H1 (cell line): ENCODE results near the gene NHLH1. TPM values are rescaled to one million over a fixed set of nuclear protein-coding genes. Genes with fewer than 3 reads are reported as not detected.

ENCODE experiments used
- CTCF ChIA-PET: fragments of 300-600 bp; sonication (Branson Sonifier 250); formaldehyde crosslinking; loops from one replicate; lab custom pipeline; 2021; ENCODE audit not compliant: partially characterized antibody; lab: Charles Lee
- POLR2A ChIA-PET: fragments of 300-600 bp; sonication (Branson Sonifier 250); formaldehyde crosslinking; loops from one replicate; lab custom pipeline; 2021; ENCODE audit warnings: inconsistent platforms; ENCODE audit not compliant: partially characterized antibody; lab: Charles Lee
- DNase-seq, 2 experiments: peaks; one replicate each; pipeline versions ENCODE4 v3.0.0 to v3.0.0-alpha.2; 2010 to 2022; ENCODE audit warnings: low spot score in 2 of 2, low read depth in 1 of 2, mixed read lengths in 1 of 2
- FAIRE-seq: peaks from 2 replicates; lab custom pipeline; 2011; peaks lifted over from hg19 to GRCh38; lab: Jason Lieb, UNC
- H2AFZ ChIP-seq: 2 replicates; pipeline ENCODE4 v1.8.1; 2012; ENCODE audit warnings: low read length, inconsistent platforms
- H2AK5ac ChIP-seq: 2 replicates; pipeline ENCODE4 v1.6.1; 2013; ENCODE audit warnings: low read depth, low read length
- H2BK120ac ChIP-seq: replicated peaks from 2 replicates; pipeline ENCODE3; 2013; ENCODE audit warnings: low read depth, low read length, inconsistent platforms
- H2BK12ac ChIP-seq: 2 replicates; pipeline ENCODE4 v1.6.1; 2013; ENCODE audit warnings: low read depth, low read length
- H2BK15ac ChIP-seq: 2 replicates; pipeline ENCODE4 v1.6.1; 2013; ENCODE audit warnings: low read length
- H2BK20ac ChIP-seq: 2 replicates; pipeline ENCODE4 v1.6.1; 2013; ENCODE audit warnings: low read length
- H2BK5ac ChIP-seq: 2 replicates; pipeline ENCODE4 v1.6.1; 2013; ENCODE audit warnings: low read depth, low read length
- H3K14ac ChIP-seq: 2 replicates; pipeline ENCODE4 v1.6.1; 2013; ENCODE audit warnings: inconsistent platforms; ENCODE audit not compliant: insufficient read length
- H3K18ac ChIP-seq: 2 replicates; pipeline ENCODE4 v1.6.1; 2013; ENCODE audit warnings: low read length; ENCODE audit errors: extremely low read depth
- H3K23ac ChIP-seq: 2 replicates; pipeline ENCODE4 v1.6.1; 2013; ENCODE audit warnings: inconsistent platforms; ENCODE audit not compliant: insufficient read length
- H3K23me2 ChIP-seq: 2 replicates; pipeline ENCODE4 v1.6.1; 2013; ENCODE audit warnings: low read depth, low read length
- H3K27ac ChIP-seq: 2 replicates; pipeline ENCODE4 v1.6.1; 2011; ENCODE audit warnings: low read depth, low read length, inconsistent platforms
- H3K27me3 ChIP-seq, 4 experiments: replicated peaks in 1 of 4; 1 replicate in 1 of 4; 2 replicates in 3 of 4; pipeline versions ENCODE4 v1.6.1 to v1.8.1; 2011 to 2013; ENCODE audit warnings: low read length in 3 of 4, mild to moderate bottlenecking in 3 of 4, inconsistent platforms in 2 of 4, mixed read lengths in 2 of 4, moderate library complexity in 1 of 4; ENCODE audit not compliant: control insufficient read depth in 3 of 4, insufficient read depth in 3 of 4; ENCODE audit errors: extremely low read depth in 1 of 4
- H3K36me3 ChIP-seq, 4 experiments: 2 replicates each; pipeline versions ENCODE4 v1.6.1 to v1.8.1; 2011 to 2013; ENCODE audit warnings: mild to moderate bottlenecking in 4 of 4, low read length in 3 of 4, moderate library complexity in 2 of 4, control low read depth in 1 of 4, inconsistent platforms in 1 of 4; ENCODE audit not compliant: insufficient read depth in 4 of 4, control insufficient read depth in 2 of 4
- H3K4ac ChIP-seq: replicated peaks from 2 replicates; pipeline ENCODE3; 2013; ENCODE audit warnings: low read length, low read depth, mixed read lengths, inconsistent platforms; ENCODE audit not compliant: insufficient read length
- H3K4me1 ChIP-seq, 4 experiments: replicated peaks in 1 of 4; 1 replicate in 1 of 4; 2 replicates in 3 of 4; pipeline versions ENCODE4 v1.6.1 to v1.8.1; 2011 to 2013; ENCODE audit warnings: low read length in 3 of 4, inconsistent platforms in 2 of 4, mixed read lengths in 1 of 4; ENCODE audit not compliant: insufficient read depth in 4 of 4, control insufficient read depth in 3 of 4
- H3K4me2 ChIP-seq, 2 experiments: 2 replicates each; pipeline versions ENCODE4 v1.6.1 to v1.8.1; 2011 to 2013; ENCODE audit warnings: low read depth in 2 of 2, low read length in 2 of 2, control low read depth in 1 of 2, inconsistent platforms in 1 of 2, mild to moderate bottlenecking in 1 of 2; ENCODE audit not compliant: insufficient read depth in 1 of 2
- H3K4me3 ChIP-seq, 4 experiments: fragments of 200-600, 300-600 bp in 1 of 4; sonication (generic), shearing (Covaris generic), sonication (Bioruptor Twin) in 1 of 4; 2 replicates each; pipeline versions ENCODE4 v1.5.1 to v1.8.1; 2011 to 2016; ENCODE audit warnings: low read length in 4 of 4, low read depth in 3 of 4, control low read depth in 2 of 4, inconsistent platforms in 2 of 4, mild to moderate bottlenecking in 2 of 4, mixed read lengths in 1 of 4, moderate library complexity in 1 of 4; ENCODE audit not compliant: insufficient read depth in 2 of 4; ENCODE audit errors: extremely low read depth in 1 of 4
- H3K56ac ChIP-seq: replicated peaks from 2 replicates; pipeline ENCODE3; 2013; ENCODE audit warnings: low read depth, mild to moderate bottlenecking, mixed read lengths, low read length, inconsistent platforms; ENCODE audit not compliant: insufficient read length
- H3K79me1 ChIP-seq: 2 replicates; pipeline ENCODE4 v1.6.1; 2013; ENCODE audit warnings: low read depth, low read length, control low read depth
- H3K79me2 ChIP-seq, 2 experiments: 2 replicates each; pipeline versions ENCODE4 v1.6.1 to v1.8.1; 2012 to 2013; ENCODE audit warnings: low read length in 2 of 2, mild to moderate bottlenecking in 2 of 2, inconsistent platforms in 1 of 2; ENCODE audit not compliant: insufficient read depth in 2 of 2, control insufficient read depth in 1 of 2
- H3K9ac ChIP-seq, 4 experiments: replicated peaks in 1 of 4; 1 replicate in 1 of 4; 2 replicates in 3 of 4; pipeline versions ENCODE4 v1.6.1 to v1.8.1; 2011 to 2013; ENCODE audit warnings: low read depth in 3 of 4, low read length in 3 of 4, control low read depth in 2 of 4, mild to moderate bottlenecking in 2 of 4, moderate library complexity in 2 of 4, inconsistent platforms in 1 of 4; ENCODE audit errors: extremely low read depth in 1 of 4
- H3K9me3 ChIP-seq, 2 experiments: 2 replicates each; pipeline versions ENCODE4 v1.6.1 to v1.8.1; 2012 to 2013; ENCODE audit warnings: mild to moderate bottlenecking in 2 of 2, moderate library complexity in 2 of 2, control low read depth in 1 of 2, inconsistent platforms in 1 of 2, low read depth in 1 of 2, low read length in 1 of 2, mixed read lengths in 1 of 2; ENCODE audit not compliant: insufficient read depth in 2 of 2
- H4K20me1 ChIP-seq, 2 experiments: replicated peaks in 1 of 2; 2 replicates each; pipeline versions ENCODE3 to v1.8.1; 2011 to 2013; ENCODE audit warnings: inconsistent platforms in 2 of 2, low read length in 2 of 2, mild to moderate bottlenecking in 1 of 2; ENCODE audit not compliant: insufficient read depth in 2 of 2, control insufficient read depth in 1 of 2
- H4K5ac ChIP-seq: 2 replicates; pipeline ENCODE4 v1.6.1; 2013; ENCODE audit warnings: low read length, low read depth, mixed read lengths, inconsistent platforms; ENCODE audit not compliant: insufficient read length
- H4K8ac ChIP-seq: 2 replicates; pipeline ENCODE4 v1.8.0; 2013; ENCODE audit warnings: mild to moderate bottlenecking, moderate library complexity, low read length, inconsistent platforms; ENCODE audit not compliant: insufficient read depth; ENCODE audit errors: extremely low read depth
- H4K91ac ChIP-seq: replicated peaks from 2 replicates; pipeline ENCODE3; 2013; ENCODE audit warnings: low read length, mixed read lengths, inconsistent platforms; ENCODE audit not compliant: insufficient read length
- ATF2 ChIP-seq: IDR thresholded peaks from 2 replicates; pipeline ENCODE4 v1.6.1; 2012; ENCODE audit warnings: low read length, inconsistent platforms
- ATF3 ChIP-seq: IDR thresholded peaks from 2 replicates; pipeline ENCODE4 v1.6.1; 2011; ENCODE audit warnings: low read depth, mild to moderate bottlenecking, low read length; ENCODE audit not compliant: insufficient read depth
- CBX8 ChIP-seq: fragments of 300-800, 300-1000 bp; sonication (generic); IDR thresholded peaks from 2 replicates; pipeline ENCODE4 v1.7.1; 2016; ENCODE audit warnings: low read depth, low read length, borderline replicate concordance
- EGR1 ChIP-seq: IDR thresholded peaks from 2 replicates; pipeline ENCODE4 v1.6.1; 2011; ENCODE audit warnings: low read depth, low read length, borderline replicate concordance
- FOSL1 ChIP-seq: IDR thresholded peaks from 2 replicates; pipeline ENCODE4 v1.6.1; 2011; ENCODE audit warnings: mild to moderate bottlenecking, low read depth, low read length, moderate library complexity; ENCODE audit not compliant: insufficient read depth
- POLR2AphosphoS5 ChIP-seq: IDR thresholded peaks from 2 replicates; pipeline ENCODE4 v1.6.1; 2011; ENCODE audit warnings: low read depth, low read length
- SIRT6 ChIP-seq: IDR thresholded peaks from one replicate; pipeline ENCODE4 v1.7.1; 2012; ENCODE audit warnings: low read length, inconsistent platforms
- SP4 ChIP-seq: IDR thresholded peaks from 2 replicates; pipeline ENCODE4 v1.6.1; 2012; ENCODE audit warnings: low read length, inconsistent platforms
- TAF1 ChIP-seq: IDR thresholded peaks from 2 replicates; pipeline ENCODE4 v1.6.1; 2011; ENCODE audit warnings: mild to moderate bottlenecking, low read depth, low read length
- TAF7 ChIP-seq: optimal IDR thresholded peaks from 2 replicates; pipeline ENCODE3; 2011; ENCODE audit warnings: low read depth, mild to moderate bottlenecking, inconsistent platforms, low read length, moderate library complexity, borderline replicate concordance
- TCF12 ChIP-seq: IDR thresholded peaks from 2 replicates; pipeline ENCODE4 v1.6.1; 2011; ENCODE audit warnings: low read depth, mild to moderate bottlenecking, low read length
- WGBS, 2 experiments: shearing (Covaris generic) in 1 of 2; methylation state at CpG; one replicate each; pipeline versions ENCODE4 v1.1.6 to v1.1.7; 2013 to 2015; ENCODE audit warnings: low lambda C conversion rate in 2 of 2, mixed read lengths in 2 of 2, inconsistent platforms in 1 of 2, low coverage in 1 of 2, missing lambda C conversion rate in 1 of 2; ENCODE audit not compliant: insufficient replicate concordance in 2 of 2, insufficient coverage in 1 of 2, insufficient read length in 1 of 2; ENCODE audit errors: extremely low coverage in 1 of 2, missing lambda C conversion rate in 1 of 2; 5-methylcytosine and 5-hydroxymethylcytosine counted together
- polyA plus RNA-seq, 7 experiments: library from polyadenylated mRNA; depleted of rRNA in 3 of 7; stranded (reverse) in 5 of 7; unstranded in 2 of 7; fragments of >200 nt in 5 of 7; fragments of 200-250 nt in 2 of 7; gene quantifications; 1 replicate in 5 of 7; 2 replicates in 1 of 7; 4 replicates in 1 of 7; pipeline versions ENCODE4 v1.2.1 to v1.2.3, GENCODE V29; 2011 to 2013; ENCODE audit warnings: missing spikeins in 2 of 7, mixed read lengths in 2 of 7
- total RNA-seq: library from RNA; stranded (reverse); fragmentation: NEBNext Ultra II Directional; extraction: Animal tissue kit (Norgen Biotek cat#: 25700); gene quantifications from 2 replicates; pipeline ENCODE4 v1.2.1, GENCODE V29; 2021

The NHLH1 gene
- total and polyA plus RNA-seq, 2 of the 8 experiments (the other 6 are each of a cell fraction or from before 2014, with no cell fraction given), result 0.39 to 0.91 TPM

GRCh38 chr1:160363010-160363409 lies 3.9 kb upstream of the NHLH1 start:
- H3K4me1 ChIP-seq, result peaks cover 3 to 8% (median 4%) of the 10 kb centered on the region in 4 experiments; a peak in 6 of 7 replicates
- H3K27ac ChIP-seq, result no peak overlapping the region
- 0 out of 2 replicates have a peak overlapping the region, but pooled peaks have one; percentile 73 for H2BK20ac ChIP-seq
- H2BK5ac ChIP-seq, result peak overlapping the region; percentile 95; the same call in 1 of the 2 replicates
- H2BK120ac ChIP-seq, result peak overlapping the region; percentile 18
- CTCF ChIA-PET, result interaction anchor here (0.5 to 26.0 kb wide), 11 partner anchors 10 to 109 kb away, joined by 3 to 683 read pairs (median 4); no protein-coding TSS in a partner anchor
- no peak overlapping the region; the same call in 1 of the 2 replicates for H4K8ac ChIP-seq
- H3K79me1 ChIP-seq, result no peaks in the 10 kb centered on the region
- no peaks in the 10 kb centered on the region for H3K9me3 ChIP-seq
- H3K36me3 ChIP-seq, result peaks cover 2 to 8% (median 6%) of the 10 kb centered on the region in 4 experiments; a peak in 6 of 8 replicates
- no peak overlapping the region for H3K4me3 ChIP-seq
- no peak overlapping the region for H3K14ac ChIP-seq
- peak overlapping the region; percentile 83 for H3K4ac ChIP-seq
- H2BK15ac ChIP-seq, result no peak overlapping the region; the same call in 1 of the 2 replicates
- peak overlapping the region; percentile 67 for H4K91ac ChIP-seq
- peak overlapping the region; percentile 97 for H2BK12ac ChIP-seq
- no peak overlapping the region for H3K9ac ChIP-seq
- no peaks in the 10 kb centered on the region for H4K20me1 ChIP-seq
- DNase-seq, result no peak
- H2AFZ ChIP-seq, result no peak overlapping the region
- H3K23ac ChIP-seq, result no peak overlapping the region
- H4K5ac ChIP-seq, result peak overlapping the region; percentile 59
- H3K79me2 ChIP-seq, result no peaks in the 10 kb centered on the region
- H2AK5ac ChIP-seq, result no peak overlapping the region; the same call in 1 of the 2 replicates
- H3K4me2 ChIP-seq, result no peak overlapping the region
- no peak for FAIRE-seq
- no peaks in the 10 kb centered on the region for H3K27me3 ChIP-seq
- 83% methylated on average over 5 of the region's 5 CpGs; no CpG with 5 or more reads in 1 of the 2 experiments for WGBS, 2 experiments
- peak overlapping the region; percentile 33; the same call in 1 of the 2 replicates for H3K18ac ChIP-seq
- POLR2A ChIA-PET, result interaction anchor here (0.6 to 17.2 kb wide), 13 partner anchors 11 to 318 kb away, joined by 3 to 244 read pairs (median 5); partner anchors contain the start of genes DCAF8, PEX19 and VANGL2
- no peak overlapping the region for H3K56ac ChIP-seq
- H3K23me2 ChIP-seq, result 0 out of 2 replicates have a peak, but pooled peaks cover 1% of the 10 kb centered on the region
- TF ChIP-seq SP4, result no peak
- TF ChIP-seq FOSL1, result no peak
- TF ChIP-seq SIRT6, result no peak
- TF ChIP-seq EGR1, result no peak
- no peak for TF ChIP-seq CBX8
- no peak for TF ChIP-seq TCF12
- TF ChIP-seq ATF3, result no peak
- TF ChIP-seq TAF1, result no peak
- TF ChIP-seq ATF2, result no peak
- TF ChIP-seq TAF7, result no peak
- no peak for TF ChIP-seq POLR2AphosphoS5
